Measurements from ENCODE around the gene SERPIND1.

The SERPIND1 gene

DNA sequence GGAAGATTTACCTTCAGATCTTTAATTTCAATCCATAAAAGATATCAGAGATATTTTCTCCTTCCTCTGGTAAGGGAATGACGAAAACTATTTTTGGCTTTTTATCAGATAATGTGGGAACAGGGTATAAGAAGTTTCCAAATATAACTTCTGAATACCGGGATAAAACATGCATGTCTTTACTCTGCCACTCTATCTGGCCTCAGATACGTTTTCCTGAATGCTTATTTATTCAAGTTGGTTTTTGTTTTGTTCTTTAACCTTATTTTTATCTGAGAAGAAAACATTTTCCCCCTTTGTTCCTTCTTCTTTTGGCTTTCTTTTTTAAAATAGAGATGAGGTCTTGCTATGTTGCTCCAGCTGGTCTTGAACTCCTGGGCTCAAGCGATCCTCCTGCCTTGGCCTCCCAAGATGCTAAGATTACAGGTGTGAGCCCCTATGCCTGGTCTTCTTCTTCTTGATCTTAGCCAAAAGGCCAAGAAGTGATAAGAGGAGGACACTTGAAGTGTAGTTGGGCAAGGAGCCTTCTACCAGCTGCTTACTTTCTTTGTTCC, 1.5 kb downstream of the SERPIND1 start:
- DNase-seq (ENCODE audit: low read depth in 2 of 2) = no peak

DNA sequence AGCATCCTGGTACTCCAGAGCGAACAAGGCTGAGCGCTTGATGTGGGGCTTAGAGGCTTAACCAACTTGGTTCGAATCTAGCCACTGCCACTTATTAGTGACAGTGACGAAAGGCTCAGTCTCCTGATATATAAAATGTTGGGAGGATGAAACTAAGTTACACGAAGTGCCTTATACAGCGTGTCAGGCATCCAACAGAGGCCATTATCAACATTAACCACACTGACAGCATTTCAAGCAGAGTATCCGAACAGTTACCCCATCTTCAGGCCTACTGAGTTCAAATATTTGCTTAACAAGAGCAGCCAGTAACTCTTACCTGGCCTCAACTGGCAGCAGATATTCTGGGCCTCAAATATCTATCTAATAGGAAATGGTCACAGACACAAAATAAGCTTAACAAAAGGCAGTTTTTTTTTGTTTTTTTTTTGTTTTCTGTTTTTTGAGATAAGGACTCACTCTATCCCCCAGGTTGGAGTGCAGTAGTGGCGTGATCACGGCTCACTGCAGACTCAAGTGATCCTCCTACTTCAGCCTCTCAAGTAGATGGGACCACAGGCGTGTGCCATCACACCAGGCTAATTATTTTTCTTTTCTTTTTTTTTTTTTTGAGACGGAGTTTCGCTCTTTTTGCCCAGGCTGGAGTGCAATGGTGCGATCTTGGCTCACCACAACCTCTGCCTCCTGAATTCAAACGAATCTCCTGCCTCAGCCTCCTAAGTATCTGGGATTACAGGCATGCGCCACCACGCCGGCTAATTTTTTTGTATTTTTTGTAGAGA, 2.9 kb downstream of the SERPIND1 start:
- DNase-seq (ENCODE audit: low read depth in 2 of 2) = no peak

DNA sequence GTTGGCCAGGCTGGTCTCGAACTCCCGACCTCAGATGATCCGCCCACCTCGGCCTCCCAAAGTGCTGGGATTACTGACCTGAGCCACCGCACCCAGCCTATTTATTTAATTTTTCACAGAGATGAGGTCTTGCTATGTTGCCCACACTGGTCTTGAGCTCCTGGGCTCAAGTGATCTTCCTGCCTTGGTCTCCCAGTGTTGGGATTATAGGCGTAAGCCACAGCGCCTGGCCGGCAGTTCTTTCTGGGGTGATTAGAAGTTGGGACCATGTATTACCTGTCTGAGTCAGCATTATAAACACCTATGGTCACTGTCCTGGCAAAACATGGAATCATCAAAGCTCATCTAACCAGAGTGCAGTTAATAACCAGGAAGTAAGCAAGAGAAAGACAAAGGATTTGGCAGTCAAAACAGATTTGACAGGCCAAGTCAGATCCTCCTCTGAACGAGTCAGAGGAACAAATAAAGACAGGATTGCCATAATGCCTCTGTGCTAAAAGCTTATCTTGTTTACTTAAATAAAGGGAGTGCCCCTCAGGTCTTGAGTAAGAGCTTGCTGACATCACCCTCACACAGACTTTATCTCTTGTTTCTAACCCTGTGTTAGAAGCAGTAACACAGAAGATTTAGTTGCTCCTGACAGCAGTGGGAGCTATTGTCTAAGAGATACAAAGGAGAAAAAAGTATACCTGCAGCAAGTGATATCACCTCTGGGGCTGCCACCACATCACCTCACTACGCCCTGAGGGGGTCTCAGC, 3.7 kb downstream of the SERPIND1 start:
- no peak for DNase-seq (ENCODE audit: low read depth in 2 of 2)

DNA sequence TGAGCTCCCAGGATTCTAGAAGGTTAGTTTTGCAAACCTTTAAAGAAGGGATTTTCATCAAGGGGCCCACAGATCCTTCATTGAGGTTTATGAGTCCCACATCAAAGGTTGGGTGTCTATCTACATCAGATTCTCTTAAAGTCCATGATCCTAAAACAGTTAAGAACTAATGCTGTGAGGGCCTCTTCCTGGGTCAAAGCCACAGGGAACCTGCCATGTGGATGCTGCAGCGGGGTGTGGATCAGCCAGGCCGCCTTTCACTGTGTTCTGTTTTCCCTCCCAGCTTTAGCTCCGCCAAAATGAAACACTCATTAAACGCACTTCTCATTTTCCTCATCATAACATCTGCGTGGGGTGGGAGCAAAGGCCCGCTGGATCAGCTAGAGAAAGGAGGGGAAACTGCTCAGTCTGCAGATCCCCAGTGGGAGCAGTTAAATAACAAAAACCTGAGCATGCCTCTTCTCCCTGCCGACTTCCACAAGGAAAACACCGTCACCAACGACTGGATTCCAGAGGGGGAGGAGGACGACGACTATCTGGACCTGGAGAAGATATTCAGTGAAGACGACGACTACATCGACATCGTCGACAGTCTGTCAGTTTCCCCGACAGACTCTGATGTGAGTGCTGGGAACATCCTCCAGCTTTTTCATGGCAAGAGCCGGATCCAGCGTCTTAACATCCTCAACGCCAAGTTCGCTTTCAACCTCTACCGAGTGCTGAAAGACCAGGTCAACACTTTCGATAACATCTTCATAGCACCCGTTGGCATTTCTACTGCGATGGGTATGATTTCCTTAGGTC, 5.3 kb downstream of the SERPIND1 start:
- no peak for DNase-seq (ENCODE audit: low read depth in 2 of 2)

DNA sequence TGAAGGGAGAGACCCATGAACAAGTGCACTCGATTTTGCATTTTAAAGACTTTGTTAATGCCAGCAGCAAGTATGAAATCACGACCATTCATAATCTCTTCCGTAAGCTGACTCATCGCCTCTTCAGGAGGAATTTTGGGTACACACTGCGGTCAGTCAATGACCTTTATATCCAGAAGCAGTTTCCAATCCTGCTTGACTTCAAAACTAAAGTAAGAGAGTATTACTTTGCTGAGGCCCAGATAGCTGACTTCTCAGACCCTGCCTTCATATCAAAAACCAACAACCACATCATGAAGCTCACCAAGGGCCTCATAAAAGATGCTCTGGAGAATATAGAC, 5.9 kb downstream of the SERPIND1 start:
- DNase-seq (ENCODE audit: low read depth in 2 of 2) = no peak

DNA sequence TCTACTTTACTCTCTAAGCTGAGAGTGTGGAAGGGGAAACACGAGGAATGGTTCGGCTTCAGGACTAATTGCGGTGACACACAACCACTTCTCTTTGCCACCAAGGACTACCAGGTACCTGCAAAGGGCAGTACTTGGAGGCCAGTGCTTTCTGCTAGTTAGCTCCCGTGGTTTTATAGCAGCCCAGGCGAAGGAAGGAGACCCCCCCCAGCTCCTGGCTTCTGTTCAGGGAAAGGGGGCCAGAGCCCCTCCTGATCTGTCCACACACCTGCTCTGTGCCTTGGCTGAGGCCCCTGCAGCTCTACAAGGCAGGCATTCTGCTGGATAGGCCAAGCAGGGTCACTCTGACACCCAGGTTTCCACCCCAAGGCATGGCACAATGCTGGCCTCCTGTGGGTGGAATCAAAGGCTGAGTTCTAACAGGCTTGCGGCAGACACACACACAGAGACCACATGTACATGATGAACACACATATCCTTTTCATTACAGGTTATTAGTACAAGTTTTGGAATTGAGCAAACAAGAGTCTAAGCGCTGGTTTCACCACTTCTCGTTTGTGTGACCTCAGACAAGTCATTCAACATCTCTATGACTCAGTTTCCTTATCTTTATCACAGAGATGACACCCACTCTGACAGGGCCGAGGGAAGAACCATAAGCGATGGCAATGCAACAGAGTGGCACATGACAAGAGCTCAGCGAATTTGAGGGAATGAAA, 7.5 kb downstream of the SERPIND1 start:
- no peak for DNase-seq (ENCODE audit: low read depth in 2 of 2)

DNA sequence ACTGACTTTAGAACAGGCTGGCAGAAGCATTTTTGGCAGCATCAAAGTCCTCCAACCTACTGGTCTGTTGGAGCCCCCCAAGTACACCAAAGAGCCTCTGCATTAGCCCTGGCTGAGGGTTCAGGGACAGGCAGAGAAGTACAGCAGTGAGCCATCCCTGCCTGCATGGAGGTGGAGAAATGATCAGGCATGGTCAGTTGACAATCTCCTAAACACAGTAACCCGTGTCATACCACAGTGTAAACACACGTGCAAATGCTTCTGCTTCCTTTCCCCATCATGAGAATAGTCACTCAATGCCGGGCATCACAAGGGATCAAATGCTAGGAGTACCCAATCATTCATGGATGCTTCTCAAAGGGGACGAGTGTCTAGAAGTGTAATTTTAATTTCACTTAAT, 8.2 kb downstream of the SERPIND1 start:
- no peak for DNase-seq (ENCODE audit: low read depth in 2 of 2)

DNA sequence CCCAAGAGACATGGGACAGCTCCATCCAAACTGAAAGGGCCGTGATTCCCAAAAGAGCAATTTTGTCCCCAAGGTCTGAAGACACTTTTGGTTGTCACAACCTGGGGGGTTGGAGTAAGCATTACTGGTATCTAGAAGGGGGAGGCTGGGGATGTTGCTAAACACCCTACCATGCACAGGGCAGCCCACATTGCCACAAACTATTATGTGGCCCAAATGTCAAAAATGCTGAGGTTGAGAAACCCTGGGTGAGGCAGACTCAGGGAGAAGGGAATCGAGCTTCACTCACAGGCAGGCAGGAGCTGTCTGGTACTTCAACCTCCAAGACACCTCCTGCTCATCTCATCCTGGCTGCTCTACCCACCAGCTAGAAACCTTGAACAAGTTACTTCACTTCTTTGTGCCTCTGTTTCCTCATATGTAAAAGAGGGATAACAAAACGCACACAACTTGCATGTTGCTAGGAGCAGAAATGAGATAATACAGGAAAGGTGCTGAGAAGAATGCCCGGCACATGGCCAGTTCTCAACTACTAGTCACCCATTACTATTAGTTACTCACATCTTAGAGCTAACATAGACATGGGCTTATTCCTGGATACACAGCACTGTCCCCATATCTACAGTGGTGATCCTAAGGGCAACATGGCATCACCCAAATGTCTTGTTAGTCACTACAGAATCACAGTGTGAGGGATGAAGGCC, 8.8 kb downstream of the SERPIND1 start:
- no peak for DNase-seq (ENCODE audit: low read depth in 2 of 2)

DNA sequence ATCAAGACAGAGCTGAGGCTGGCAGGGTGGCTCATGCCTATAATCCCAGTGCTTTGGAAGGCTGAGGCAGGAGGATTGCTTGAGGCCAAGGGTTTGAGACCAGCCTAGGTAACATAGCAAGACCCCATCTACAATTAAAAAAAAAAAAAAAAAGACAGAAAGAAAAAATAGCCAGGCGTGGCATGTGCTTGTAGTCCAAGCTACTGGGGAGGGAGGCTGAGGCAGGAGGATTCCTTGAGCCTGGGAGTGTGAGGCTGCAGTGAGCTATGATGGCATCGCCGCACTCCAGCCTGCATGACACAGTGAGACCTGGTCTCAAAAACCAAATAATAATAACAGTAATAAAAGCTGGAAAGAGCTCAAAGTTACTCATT, 9.4 kb downstream of the SERPIND1 start:
- no peak for DNase-seq (ENCODE audit: low read depth in 2 of 2)

DNA sequence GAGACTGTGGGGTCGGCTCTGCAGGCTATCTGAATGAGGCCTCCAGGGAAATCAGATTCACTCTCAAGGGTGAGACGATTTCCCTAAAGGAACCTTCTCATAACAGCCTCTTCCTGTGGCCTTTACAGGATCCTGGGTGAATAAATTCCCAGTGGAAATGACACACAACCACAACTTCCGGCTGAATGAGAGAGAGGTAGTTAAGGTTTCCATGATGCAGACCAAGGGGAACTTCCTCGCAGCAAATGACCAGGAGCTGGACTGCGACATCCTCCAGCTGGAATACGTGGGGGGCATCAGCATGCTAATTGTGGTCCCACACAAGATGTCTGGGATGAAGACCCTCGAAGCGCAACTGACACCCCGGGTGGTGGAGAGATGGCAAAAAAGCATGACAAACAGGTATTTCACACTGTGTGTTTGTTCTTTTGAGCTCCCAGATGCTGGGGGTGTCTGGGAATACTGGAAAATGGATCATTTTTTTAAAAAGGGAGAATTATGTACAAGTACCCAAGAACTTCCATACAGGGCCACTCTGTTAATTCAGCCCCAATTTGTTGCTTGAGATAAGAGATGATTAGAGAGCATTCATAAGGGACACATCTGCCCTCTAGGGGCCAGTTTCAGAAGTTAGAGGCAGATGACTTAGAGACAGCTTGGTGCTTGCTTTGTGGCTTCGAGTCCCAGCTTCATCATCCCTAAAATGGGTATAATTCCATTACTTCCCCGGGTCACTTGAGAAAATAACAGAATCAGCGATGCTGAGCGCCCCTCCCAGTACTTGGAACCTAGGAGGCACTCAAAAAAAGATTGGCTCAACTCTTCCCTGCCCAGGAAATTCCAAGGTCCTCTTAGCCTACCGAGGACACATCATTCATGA, 10.2 kb downstream of the SERPIND1 start:
- DNase-seq (ENCODE audit: low read depth in 2 of 2) = no peak

DNA sequence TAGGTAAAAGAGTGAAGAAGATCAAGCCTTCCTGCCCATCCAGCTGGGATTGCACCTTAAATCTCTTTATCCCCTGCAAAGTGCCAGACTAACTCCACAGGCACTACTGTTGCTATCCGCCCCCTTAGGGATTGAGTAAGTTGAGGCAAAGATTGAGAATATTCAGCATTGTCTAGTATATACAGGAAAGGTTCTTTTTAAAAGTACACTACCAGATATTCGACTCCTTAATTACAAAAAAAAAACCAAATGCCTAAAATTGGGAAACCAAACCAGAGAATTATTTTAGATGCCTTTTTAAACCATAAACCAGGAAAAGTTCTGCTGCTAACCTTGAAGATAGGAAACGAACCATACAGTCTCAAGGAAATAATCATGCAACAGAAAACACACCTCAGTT, 11.5 kb downstream of the SERPIND1 start:
- no peak for DNase-seq (ENCODE audit: low read depth in 2 of 2)

DNA sequence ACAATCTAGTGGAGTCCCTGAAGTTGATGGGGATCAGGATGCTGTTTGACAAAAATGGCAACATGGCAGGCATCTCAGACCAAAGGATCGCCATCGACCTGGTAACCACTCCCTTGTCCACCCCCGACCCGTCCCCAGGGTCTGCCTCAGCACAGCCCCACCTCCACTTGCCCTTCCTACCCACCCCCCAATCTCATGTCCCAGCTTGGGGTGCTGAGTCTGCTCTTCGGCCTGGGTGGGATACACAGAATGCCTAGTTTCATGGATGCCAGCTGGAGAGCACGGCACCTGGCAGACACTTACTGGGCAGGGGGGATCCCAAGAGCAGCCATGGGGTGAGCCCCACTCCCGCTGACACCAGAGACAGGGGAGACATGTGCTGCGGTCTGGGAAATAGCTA, 12.1 kb downstream of the SERPIND1 start:
- no peak for DNase-seq (ENCODE audit: low read depth in 2 of 2)

DNA sequence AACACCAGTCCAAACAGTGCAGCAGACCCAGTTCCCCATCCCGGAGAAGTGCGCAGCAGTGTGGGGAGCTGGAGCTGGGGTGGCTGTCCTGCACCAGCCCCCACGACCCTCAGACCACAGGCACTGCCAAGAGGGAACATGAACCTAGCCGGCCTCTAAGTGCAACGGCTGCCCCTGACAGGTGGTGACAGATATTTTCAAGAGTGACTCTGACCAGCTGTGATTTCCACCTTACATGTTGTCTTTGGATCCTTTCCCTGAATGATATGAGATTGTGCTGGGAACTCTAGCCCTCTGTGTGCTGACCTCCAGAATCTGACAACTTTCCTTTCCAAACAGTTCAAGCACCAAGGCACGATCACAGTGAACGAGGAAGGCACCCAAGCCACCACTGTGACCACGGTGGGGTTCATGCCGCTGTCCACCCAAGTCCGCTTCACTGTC, 12.6 kb downstream of the SERPIND1 start:
- DNase-seq (ENCODE audit: low read depth in 2 of 2) = no peak

DNA sequence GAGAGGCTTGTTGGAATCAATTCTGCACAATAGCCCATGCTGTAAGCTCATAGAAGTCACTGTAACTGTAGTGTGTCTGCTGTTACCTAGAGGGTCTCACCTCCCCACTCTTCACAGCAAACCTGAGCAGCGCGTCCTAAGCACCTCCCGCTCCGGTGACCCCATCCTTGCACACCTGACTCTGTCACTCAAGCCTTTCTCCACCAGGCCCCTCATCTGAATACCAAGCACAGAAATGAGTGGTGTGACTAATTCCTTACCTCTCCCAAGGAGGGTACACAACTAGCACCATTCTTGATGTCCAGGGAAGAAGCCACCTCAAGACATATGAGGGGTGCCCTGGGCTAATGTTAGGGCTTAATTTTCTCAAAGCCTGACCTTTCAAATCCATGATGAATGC, 13.3 kb downstream of the SERPIND1 start:
- no peak for DNase-seq (ENCODE audit: low read depth in 2 of 2)

DNA sequence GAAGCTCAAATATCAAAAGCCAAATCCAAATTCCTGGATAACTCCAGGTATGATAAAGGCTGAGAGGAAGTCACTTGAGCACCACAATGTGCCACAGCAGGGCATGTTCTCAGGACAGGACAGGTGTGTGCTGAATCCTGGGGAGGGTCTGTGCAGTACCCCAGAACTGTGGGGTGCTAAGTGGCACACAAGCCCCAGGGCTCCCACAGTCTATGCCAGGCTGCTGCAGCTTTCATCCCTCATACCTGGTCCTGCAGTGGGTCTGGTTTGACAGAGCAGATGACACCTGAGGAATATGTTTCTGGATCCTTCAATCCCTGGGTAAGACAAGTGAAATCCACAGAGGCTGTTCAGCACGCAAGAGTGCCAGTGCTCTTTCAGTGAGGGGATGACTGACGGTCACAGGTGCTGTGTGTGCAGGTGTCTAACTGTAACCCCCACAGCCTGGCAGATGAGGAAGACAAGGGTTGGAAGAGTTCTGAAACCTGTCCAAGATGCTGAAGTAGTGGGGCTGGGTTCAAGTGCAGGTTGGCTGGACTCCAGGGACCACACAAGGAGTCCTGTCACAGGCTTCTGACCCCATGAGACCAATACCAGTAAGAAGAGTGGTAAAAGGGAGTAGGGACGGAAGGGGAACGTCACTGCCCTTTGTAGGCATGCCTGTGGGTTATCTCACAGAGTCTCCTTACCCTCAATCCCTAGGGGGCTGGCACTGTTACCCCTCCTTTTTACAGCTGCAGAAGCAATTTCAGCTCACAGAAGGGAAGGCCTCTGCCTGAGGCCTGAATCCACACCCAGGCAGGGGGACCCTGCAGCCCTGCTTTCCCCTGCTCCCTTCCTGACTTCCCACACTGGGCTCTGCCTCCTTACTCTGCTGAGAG, 14.1 kb downstream of the SERPIND1 start:
- no peak for DNase-seq (ENCODE audit: low read depth in 2 of 2)

DNA sequence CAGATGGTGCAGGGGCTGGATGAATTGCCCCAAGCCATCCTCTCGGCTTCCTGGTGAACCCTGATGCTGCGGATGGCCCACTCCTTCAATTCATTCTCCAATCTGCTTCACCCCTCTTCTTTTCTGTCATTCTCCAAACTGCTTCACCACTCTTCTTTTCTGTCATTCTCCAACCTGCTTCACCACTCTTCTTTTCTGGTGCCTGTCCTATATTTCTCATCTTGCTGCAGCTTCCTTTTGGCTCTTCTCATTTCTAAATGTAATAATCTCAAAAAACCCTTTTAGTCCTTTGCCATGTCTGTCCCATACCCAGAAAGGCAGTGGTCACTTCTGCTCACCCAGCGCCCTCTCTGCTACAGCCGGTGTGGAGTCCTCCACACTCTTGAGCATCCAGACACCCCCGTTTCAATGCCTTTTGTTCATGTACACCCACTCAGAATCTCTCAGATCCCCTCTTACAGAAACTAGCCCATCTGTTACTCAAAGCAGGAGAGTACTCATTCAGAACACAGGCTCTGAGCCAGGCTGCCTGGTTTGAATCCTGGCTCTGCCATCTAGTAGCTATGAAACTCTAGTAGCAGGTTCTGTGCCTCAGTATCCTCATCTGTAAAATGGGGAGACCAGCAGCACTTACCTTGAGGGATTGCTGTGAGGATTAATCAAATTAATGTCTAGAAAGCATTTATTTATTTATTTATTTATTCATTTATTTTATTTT, 14.9 kb downstream of the SERPIND1 start:
- no peak for DNase-seq (ENCODE audit: low read depth in 2 of 2)

DNA sequence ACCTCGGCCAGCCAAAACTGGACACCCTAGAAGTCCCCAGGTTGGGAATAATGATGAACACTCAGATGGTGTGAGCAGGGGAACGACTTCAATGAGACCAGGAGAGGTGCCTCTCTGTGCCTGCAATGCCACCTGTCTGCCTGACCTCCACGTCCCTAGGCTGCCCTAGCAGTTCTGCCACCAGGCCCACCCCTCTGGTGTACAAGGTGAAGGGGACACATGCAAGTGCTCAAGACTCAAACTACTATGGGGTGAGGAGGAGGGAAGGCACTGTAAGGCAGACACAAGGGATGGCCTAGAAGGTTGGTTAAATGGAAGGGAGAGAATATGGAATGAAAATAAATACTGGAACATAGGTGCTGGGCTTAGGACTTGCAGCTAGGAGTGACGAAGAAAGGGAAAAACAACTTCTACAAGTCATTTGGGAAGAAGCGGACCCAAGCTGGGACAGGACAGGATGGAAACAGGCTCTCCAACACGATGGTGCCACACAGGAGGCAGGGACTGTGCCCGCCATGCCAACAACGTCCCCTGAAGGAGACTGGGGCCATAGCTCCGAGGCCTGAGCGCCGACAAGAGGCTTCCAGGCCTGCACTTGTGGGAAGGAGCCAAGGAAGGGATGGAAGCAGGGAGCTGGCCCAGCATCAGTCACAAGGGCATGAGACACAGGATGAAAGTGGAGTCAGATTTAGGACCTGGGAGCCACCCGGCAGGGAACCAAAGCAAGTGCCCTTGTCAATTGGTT, 18.5 kb downstream of the SERPIND1 start:
- no peak for DNase-seq (ENCODE audit: low read depth in 2 of 2)

Data from stimulated activated CD8-positive, alpha-beta memory T cell treated with anti-CD3 and anti-CD28 coated beads, Interleukin-15, amount 100 ng/mL, for 4 hours (primary cell).